Uterus (tissue), 2 donors: ENCODE results near the gene RARA.

ENCODE experiments used
- CTCF ChIP-seq, 4 experiments: fragments of 200-600 bp in 2 of 4; fragments of 450-650 bp in 2 of 4; sonication (generic) in 2 of 4; IDR thresholded peaks; one replicate each; pipeline ENCODE4 v1.5.1; 2016 to 2019; ENCODE audit warnings: antibody characterized with exemption in 4 of 4, mild to moderate bottlenecking in 2 of 4, moderate library complexity in 1 of 4
- POLR2A ChIP-seq, 2 donors: fragments of 450-650 bp; IDR thresholded peaks; one replicate each; pipeline ENCODE4 v1.6.1; 2016; ENCODE audit warnings: antibody characterized with exemption in 2 of 2, mild to moderate bottlenecking in 1 of 2, moderate library complexity in 1 of 2

GRCh38 chr17:40307740-40308239, 1.2 kb upstream of the RARA start:
- no peak for TF ChIP-seq CTCF (IDR thresholded peaks at IDR 0.05)
- no peak for TF ChIP-seq POLR2A (IDR thresholded peaks at IDR 0.05)
